Measurements from ENCODE around the gene PSORS1C1. TPM values are rescaled to one million over a fixed set of nuclear protein-coding genes. Genes with fewer than 3 reads are reported as not detected.

The PSORS1C1 gene
- total RNA-seq, 1 donor from 2014 or later = 2.8 TPM

DNA sequence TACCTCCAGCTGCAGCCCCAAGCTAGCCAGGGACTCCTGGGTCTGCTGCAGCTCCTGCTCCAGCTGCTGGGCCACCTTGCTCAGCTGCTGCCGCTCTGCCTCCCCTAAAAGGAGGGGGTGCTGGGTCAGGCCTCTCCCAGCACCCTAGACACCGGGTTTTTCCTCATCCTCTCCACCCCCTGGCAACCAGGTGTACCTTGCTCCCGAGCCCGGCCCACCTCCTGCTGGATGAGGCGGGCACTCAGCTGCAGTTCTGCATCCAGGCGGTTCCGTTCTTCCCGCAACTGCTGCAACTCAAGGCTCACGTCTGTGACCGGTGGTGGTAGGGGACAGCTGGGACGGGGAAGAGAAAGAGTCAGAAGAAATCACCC lies 30.4 kb downstream of the PSORS1C1 start:
- no peak for DNase-seq (ENCODE audit: low read depth)
- no peak overlapping the region for H3K4me3 ChIP-seq (ENCODE audit: low read depth, low read length)
- TF ChIP-seq, protein P1, sequence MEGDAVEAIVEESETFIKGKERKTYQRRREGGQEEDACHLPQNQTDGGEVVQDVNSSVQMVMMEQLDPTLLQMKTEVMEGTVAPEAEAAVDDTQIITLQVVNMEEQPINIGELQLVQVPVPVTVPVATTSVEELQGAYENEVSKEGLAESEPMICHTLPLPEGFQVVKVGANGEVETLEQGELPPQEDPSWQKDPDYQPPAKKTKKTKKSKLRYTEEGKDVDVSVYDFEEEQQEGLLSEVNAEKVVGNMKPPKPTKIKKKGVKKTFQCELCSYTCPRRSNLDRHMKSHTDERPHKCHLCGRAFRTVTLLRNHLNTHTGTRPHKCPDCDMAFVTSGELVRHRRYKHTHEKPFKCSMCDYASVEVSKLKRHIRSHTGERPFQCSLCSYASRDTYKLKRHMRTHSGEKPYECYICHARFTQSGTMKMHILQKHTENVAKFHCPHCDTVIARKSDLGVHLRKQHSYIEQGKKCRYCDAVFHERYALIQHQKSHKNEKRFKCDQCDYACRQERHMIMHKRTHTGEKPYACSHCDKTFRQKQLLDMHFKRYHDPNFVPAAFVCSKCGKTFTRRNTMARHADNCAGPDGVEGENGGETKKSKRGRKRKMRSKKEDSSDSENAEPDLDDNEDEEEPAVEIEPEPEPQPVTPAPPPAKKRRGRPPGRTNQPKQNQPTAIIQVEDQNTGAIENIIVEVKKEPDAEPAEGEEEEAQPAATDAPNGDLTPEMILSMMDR (conservative IDR thresholded peaks at IDR 0.05; ENCODE audit: low read depth, low read length) = no peak

DNA sequence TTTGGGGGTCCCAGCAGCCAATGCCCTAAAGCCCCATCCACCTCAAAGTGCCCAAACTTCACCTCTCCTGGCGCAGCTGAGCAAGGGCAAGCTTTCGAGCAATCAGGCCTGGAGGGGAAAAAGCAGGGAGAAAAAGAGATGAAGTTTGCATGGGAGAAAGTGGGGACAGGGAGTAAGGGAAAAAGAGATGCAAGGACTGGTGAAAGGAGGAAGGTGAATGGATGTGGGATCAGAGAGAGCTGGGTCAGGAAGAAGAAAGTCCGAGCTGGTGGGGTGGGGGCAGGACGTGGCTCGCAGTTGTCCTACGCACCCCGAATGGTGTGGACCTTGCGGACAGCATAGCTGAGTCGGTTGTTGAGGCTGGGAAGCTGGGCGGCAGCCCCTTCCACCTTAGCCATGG lies 30.8 kb downstream of the PSORS1C1 start:
- H3K4me3 ChIP-seq (ENCODE audit: low read depth, low read length) = no peak overlapping the region
- no peak for DNase-seq (ENCODE audit: low read depth)
- TF ChIP-seq, protein P1 (conservative IDR thresholded peaks at IDR 0.05; ENCODE audit: low read depth, low read length) = no peak

DNA sequence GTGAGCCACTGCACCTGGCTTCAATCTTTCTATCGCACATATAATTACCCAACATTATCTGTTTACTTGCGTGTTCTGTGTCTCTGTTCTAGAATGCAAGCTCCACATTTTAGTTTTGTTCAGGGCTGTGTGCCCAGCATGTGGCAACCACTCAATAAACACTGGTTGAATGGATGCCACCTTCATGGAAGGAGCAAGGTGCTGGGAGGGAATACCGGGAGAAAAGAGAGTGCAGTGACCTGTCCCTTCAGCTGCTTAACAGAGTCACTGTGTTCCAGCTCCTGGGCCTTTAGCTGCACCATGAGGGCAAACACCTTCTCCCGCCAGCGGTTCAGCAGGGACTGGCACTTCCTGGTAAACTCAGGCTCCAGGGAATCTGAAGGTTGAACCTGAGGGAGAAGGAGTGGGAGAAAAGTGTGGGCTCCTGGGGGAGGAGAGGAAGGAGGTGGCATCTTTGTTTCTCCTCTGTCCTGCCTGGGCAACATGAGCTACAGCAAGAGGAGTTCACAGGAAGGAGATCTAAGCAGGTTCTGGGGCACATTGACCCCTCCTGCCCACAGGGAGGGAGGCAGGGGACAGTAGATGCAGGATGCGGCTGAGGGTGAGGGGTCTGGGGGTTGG lies 35.3 kb downstream of the PSORS1C1 start:
- DNase-seq (ENCODE audit: low read depth) = no peak
- TF ChIP-seq, protein P1 (conservative IDR thresholded peaks at IDR 0.05; ENCODE audit: low read depth, low read length) = no peak
- H3K4me3 ChIP-seq (ENCODE audit: low read depth, low read length) = no peak overlapping the region

DNA sequence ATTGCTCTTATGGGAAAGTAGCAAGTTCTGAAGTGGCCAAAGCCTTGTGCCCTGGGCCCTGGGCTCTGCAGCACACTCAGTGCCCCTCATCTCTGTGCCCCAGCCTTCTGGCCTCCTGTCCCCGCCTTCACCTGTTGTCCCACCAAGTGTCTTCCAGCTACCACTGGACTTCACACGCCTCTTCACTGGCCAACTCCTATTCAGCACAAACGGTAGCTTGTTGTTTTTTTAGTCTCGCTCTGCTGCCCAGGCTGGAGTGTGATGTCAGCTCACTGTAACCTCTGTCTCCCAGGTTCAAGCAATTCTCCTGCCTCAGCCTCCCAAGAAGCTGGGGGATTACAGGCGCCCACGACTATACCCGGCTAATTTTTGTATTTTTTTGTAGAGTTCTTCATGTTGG lies 38.2 kb downstream of the PSORS1C1 start:
- TF ChIP-seq, protein P1 (conservative IDR thresholded peaks at IDR 0.05; ENCODE audit: low read depth, low read length) = no peak
- no peak for DNase-seq (ENCODE audit: low read depth)

DNA sequence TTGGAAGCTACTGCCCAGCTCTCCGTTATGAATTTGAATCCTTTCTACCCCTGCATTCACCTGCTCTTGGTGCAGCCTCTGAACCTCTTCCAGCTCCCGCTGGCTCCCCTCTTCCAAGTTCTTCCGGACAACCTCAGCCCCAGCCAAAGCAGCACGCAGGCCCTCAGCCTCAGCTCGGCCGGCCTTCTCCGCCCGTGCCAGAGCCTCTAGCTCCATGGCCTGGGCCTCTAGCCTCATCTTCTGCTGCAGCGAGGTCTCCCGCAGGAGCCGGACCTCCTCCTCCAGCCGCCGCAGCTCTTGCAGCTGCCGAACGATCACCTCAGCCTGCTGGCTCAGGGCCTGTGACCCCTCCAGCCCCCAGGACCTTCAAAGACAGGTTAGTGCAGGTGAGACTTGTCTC lies 39.8 kb downstream of the PSORS1C1 start:
- no peak for DNase-seq (ENCODE audit: low read depth)
- TF ChIP-seq, protein P1 (conservative IDR thresholded peaks at IDR 0.05; ENCODE audit: low read depth, low read length) = no peak
- H3K4me3 ChIP-seq (ENCODE audit: low read depth, low read length) = no peak overlapping the region

More for the DNA sequence above, 38.2 kb downstream of the PSORS1C1 start:
- no peak overlapping the region for H3K4me3 ChIP-seq (ENCODE audit: low read depth, low read length)

DNA sequence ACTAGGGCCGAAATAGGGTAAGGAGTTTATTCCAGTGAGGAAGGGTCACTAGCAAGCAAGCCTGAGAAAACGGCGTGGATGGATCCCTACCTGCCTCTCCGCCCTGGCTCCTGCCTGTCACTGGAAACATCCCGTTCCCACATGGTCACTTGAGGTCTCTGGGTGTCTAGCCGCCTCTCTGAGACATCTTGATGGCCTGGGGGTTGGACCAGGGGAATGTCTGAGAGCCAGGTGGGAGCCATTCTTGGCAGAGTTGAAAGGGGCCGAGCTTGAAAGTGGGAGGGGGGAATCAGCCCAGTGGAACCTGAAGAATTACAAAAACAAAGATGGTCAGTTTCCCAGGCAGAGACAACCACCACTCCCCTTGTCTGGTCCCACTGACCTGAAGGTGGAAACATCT lies 42.0 kb downstream of the PSORS1C1 start:
- no peak overlapping the region for H3K4me3 ChIP-seq (ENCODE audit: low read depth, low read length)
- no peak for DNase-seq (ENCODE audit: low read depth)
- TF ChIP-seq, protein P1 (conservative IDR thresholded peaks at IDR 0.05; ENCODE audit: low read depth, low read length) = no peak

DNA sequence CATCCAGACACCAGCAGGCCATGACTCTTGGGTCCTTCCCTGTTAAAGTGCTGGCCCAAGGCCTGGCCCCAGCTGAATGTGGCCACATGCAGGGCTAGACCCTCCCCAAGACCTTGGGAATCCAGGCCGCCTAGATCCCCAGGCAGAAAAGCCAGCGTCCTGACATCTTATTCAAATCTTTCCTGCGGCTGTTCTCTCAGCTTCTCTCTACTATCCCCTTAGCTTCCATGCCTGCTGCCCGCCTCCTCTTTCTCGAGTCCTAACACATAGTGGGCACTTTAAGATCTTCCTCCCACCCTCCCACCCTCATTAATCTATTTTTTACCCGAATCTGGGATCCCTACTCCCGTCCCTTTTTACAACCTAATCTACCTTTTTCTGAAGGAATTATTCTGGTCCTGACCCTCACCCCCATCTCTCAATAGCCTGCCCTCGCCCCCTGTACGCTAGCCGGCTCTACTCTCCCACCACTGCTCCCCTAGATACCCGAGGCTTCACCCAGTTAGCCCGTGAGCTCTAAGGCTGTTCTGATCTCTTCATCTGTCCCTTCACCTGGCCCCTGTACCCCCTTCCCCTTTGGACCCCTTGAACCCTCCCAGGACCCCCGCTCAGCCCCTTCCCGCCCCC lies 43.0 kb downstream of the PSORS1C1 start, which contains the start of gene CCHCR1:
CCHCR1 (minus strand) TSS at position 290 of the 627 bp plus-strand sequence; CDS start at position 88, 202 bp downstream.
- TF ChIP-seq, protein P1 (conservative IDR thresholded peaks at IDR 0.05; ENCODE audit: low read depth, low read length) = no peak
- H3K4me3 ChIP-seq (ENCODE audit: low read depth, low read length) = peak within 1 kb of the TSS; percentile 82

More for the DNA sequence above, 43.0 kb downstream of the PSORS1C1 start, which contains the start of gene CCHCR1:
- no peak for DNase-seq (ENCODE audit: low read depth)
